Measurements from ENCODE around the gene CLDN6. TPM values are rescaled to one million over a fixed set of nuclear protein-coding genes. Genes with fewer than 3 reads are reported as not detected.
A peak's percentile ranks its signal among the peaks of the same experiment; 100 is the strongest.

The CLDN6 gene
- total RNA-seq, 1 donor from 2014 or later: not detected

DNA sequence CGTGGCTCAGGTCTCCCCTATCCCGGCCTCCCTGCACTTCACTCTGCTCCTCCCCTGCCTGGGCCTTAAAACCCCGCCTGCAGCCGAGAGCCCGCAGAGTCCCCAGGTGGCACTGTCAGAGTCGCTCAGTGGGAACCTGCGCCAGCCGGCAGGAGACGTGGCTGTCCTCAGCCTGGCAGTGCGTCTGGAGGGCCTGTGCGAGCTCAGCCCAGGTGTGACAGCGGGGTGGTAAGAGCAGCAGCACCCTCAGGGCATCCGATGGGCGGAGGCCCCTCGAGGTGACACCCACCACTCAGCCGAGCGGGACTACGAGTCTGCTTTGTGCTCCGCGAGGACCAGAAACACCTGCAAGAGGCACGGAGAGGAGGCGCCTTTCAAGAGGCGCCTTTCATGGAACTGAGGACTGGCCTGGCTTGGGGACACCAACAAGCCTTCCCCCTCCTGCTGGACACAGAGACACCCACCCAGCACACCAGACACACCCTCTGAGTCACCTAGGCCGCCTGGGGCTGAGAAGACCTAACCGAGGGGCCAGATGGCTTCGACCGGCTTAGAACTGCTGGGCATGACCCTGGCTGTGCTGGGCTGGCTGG lies 5.1 kb downstream of the CLDN6 start, which contains the start of gene CLDN9:
Gene CLDN9 (plus strand): TSS at position 96 of the 593 bp plus-strand sequence. CDS start 440 bp downstream, at position 536.
- Mint-ChIP-seq H3K9me3 (no peaks in the 10 kb centered on the region), H3K4me1 (peaks cover 12% of the 10 kb centered on the region), H3K27ac (no peak within 1 kb of the TSS), H3K27me3 (peaks cover 20% of the 10 kb centered on the region), H3K36me3 (ENCODE audit: low read depth) (no peaks in the 10 kb centered on the region), H3K4me3 (no peak within 1 kb of the TSS)
- ATAC-seq (ENCODE audit: low read depth) (peak; percentile 25), DNase-seq (no peak)
- intact Hi-C loops (cut with micrococcal nuclease): no loop called here
- ChIA-PET CTCF (interaction anchor here (0.9 kb wide), 1 partner anchor 9 kb away, joined by 4 read pairs; no protein-coding TSS in a partner anchor), POLR2A (no interaction called here)
- TF ChIP-seq, protein P1, sequence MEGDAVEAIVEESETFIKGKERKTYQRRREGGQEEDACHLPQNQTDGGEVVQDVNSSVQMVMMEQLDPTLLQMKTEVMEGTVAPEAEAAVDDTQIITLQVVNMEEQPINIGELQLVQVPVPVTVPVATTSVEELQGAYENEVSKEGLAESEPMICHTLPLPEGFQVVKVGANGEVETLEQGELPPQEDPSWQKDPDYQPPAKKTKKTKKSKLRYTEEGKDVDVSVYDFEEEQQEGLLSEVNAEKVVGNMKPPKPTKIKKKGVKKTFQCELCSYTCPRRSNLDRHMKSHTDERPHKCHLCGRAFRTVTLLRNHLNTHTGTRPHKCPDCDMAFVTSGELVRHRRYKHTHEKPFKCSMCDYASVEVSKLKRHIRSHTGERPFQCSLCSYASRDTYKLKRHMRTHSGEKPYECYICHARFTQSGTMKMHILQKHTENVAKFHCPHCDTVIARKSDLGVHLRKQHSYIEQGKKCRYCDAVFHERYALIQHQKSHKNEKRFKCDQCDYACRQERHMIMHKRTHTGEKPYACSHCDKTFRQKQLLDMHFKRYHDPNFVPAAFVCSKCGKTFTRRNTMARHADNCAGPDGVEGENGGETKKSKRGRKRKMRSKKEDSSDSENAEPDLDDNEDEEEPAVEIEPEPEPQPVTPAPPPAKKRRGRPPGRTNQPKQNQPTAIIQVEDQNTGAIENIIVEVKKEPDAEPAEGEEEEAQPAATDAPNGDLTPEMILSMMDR (IDR thresholded peaks at IDR 0.05): no peak

DNA sequence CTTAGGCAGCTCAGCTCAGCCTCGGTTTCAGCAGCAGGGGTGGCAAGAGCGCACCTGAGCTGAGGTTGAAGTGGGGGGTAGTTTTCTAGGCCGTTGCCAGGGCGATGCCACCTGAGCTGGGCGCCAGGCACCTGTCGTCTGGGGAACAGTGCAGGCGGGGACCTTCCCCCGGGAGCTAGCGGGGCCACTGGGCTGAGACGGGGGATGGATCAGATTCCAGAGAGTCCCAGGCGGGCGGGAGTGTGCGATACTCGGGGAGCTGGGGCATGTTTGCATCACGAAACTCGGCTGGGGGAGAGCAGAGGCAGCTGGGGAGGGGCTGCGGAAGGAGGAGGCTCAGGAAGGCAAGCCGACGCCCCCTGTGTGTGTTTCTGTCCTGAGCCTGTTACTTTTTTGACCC lies 5.7 kb downstream of the CLDN6 start:
- no peak for ATAC-seq (ENCODE audit: low read depth)
- Mint-ChIP-seq H3K36me3 (ENCODE audit: low read depth) (no peaks in the 10 kb centered on the region), H3K9me3 (no peaks in the 10 kb centered on the region), H3K4me1 (peaks cover 19% of the 10 kb centered on the region), H3K4me3 (no peak overlapping the region), H3K27me3 (peaks cover 20% of the 10 kb centered on the region), H3K27ac (no peak overlapping the region)
- CTCF ChIA-PET: interaction anchor here (0.9 kb wide), 1 partner anchor 8 kb away, joined by 4 read pairs; no protein-coding TSS in a partner anchor
- TF ChIP-seq, protein P1 (IDR thresholded peaks at IDR 0.05): no peak
- intact Hi-C loops (cut with micrococcal nuclease): no loop called here
- no peak for DNase-seq
- POLR2A ChIA-PET: no interaction called here

DNA sequence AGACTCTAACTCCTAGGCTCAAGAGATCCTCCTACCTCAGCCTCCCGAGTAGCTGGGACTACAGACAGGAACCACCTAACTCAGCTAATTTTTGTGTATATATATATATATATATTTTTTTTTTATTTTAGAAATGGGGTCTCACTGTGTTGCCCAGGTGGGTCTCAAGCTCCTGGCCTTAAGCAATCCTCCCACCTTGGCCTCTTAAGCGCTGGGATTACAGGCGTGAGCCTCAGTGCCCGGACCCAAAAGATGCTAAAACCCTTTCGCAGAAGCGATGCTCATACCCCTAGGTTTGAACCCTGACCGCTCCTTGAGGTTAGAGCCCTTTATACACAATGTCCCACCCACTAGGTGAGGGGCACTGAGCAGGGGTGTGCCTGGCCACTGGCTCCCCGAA lies 7.5 kb downstream of the CLDN6 start:
- Mint-ChIP-seq H3K4me1 (peaks cover 26% of the 10 kb centered on the region), H3K9me3 (no peaks in the 10 kb centered on the region), H3K4me3 (no peak overlapping the region), H3K27ac (no peak overlapping the region), H3K36me3 (ENCODE audit: low read depth) (no peaks in the 10 kb centered on the region), H3K27me3 (peaks cover 14% of the 10 kb centered on the region)
- ChIA-PET CTCF (interaction anchor here (0.9 kb wide), 1 partner anchor 12 kb away, joined by 3 read pairs; no protein-coding TSS in a partner anchor), POLR2A (no interaction called here)
- no peak for DNase-seq
- intact Hi-C loops (cut with micrococcal nuclease): no loop called here
- no peak for ATAC-seq (ENCODE audit: low read depth)
- TF ChIP-seq, protein P1 (IDR thresholded peaks at IDR 0.05): no peak

- intact Hi-C loops (cut with micrococcal nuclease): no loop called here
Measured at GRCh38 chr16:3009568-3010390, 8.2 kb downstream of the CLDN6 start.

More at GRCh38 chr16:3009568-3010390, 8.2 kb downstream of the CLDN6 start:
- ChIA-PET POLR2A (no interaction called here), CTCF (interaction anchor here (0.9 kb wide), 1 partner anchor 13 kb away, joined by 3 read pairs; no protein-coding TSS in a partner anchor)
- Mint-ChIP-seq H3K27me3 (peaks cover 12% of the 10 kb centered on the region), H3K9me3 (no peaks in the 10 kb centered on the region), H3K4me1 (peaks cover 29% of the 10 kb centered on the region), H3K27ac (no peak overlapping the region), H3K4me3 (no peak overlapping the region), H3K36me3 (ENCODE audit: low read depth) (no peaks in the 10 kb centered on the region)
- TF ChIP-seq, protein P1 (IDR thresholded peaks at IDR 0.05): no peak
- ATAC-seq (ENCODE audit: low read depth) (no peak), DNase-seq (no peak)
